Stimulated activated CD4-positive, alpha-beta T cell treated with anti-CD3 and anti-CD28 coated beads, Interleukin-4, amount 100 ng/mL, for 24 hours (primary cell): ENCODE measurements around the gene P4HTM.

Source experiments
- DNase-seq: peaks from one replicate; pipeline ENCODE4 v3.0.0-alpha.2; 2020

P4HTM gene

DNA sequence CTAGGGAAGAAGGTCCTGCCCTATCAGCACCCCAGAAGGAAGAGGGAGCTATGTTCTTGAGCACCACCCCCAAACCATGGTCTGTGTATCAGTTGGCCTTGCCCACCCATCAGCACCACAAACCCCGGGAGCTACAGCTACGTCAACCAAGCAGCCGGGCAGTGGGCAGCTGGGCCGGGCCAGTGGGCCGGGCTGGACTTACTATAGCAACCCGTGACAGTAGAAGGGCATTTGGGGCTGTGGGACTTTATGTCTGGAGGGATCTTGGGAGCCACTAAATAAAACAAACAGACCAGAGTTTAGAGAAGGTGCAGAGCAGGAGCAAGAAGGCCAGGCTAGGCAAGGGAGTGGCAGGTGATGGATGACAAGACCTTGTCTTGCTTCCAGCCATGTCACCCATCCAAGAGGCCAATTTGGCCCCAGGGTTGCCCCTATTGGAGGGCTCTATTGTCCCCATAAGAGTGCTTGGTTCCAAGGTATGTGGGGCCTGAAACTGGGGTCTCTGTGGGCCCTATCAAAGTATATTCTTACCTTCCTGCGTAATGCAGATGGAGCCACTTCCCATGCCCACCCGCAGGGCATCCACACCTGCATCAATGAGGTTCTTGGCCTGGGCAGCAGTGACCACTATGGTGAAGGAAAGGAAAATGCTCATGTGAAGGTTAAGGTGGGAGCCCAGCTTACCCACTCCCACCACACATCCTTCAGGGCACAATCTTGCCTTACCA is 35.9 kb downstream of the P4HTM start:
- no peak for DNase-seq

DNA sequence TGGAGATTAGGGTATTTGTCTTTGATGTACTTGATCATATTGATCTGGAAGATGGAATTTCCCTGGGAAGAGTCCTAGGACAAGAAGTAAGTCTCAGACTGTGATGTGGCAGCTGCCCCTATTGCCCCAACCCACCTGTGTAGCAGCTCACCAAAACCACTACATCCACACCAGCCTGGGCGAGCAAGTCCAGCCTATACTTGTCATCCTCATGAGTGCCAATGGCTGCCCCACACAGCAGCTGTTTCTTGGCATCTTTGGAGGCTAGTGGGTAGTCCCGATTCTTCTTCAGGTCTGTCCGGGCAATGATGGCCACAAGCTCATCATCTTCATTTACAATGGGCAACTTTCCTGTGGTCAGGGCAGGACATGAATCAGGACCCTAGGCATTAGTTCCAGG is 36.5 kb downstream of the P4HTM start:
- DNase-seq: no peak

GRCh38 chr3:49027634-49028033 is 37.6 kb downstream of the P4HTM start:
- DNase-seq: no peak

- DNase-seq: no peak
Measured at GRCh38 chr3:49028298-49028672, 38.2 kb downstream of the P4HTM start.

- peak; percentile 94 for DNase-seq
Measured at GRCh38 chr3:49028673-49029562, 38.9 kb downstream of the P4HTM start, which contains the start of gene IMPDH2. Gene IMPDH2 (minus strand): TSS chr3:49029398. CDS start chr3:49029350, 48 bp downstream.

GRCh38 chr3:49029563-49029884 is 39.5 kb downstream of the P4HTM start:
- no peak for DNase-seq

DNA sequence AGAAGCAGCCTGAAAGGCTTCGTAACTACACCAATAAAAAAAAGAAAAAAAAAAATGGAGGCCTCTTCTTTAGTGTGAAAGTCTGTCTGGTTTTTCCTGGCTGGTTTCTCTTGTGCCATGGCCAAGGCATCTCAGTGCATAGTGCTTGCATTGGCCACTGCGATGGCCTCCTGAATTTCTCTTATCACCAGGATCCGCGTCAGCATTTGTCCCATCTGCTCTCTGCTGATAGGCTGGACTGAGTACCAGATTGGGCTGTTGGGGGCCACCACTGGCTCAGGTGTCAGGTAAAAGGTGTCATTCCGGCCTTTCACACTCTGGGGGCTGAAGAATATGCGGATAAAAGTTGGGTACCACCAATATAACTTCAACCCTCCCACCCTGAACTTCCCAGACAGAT is 40.3 kb downstream of the P4HTM start:
- no peak for DNase-seq

GRCh38 chr3:49032646-49033304 is 42.7 kb downstream of the P4HTM start:
- DNase-seq: no peak

GRCh38 chr3:49034650-49035049 is 44.6 kb downstream of the P4HTM start:
- no peak for DNase-seq

DNA sequence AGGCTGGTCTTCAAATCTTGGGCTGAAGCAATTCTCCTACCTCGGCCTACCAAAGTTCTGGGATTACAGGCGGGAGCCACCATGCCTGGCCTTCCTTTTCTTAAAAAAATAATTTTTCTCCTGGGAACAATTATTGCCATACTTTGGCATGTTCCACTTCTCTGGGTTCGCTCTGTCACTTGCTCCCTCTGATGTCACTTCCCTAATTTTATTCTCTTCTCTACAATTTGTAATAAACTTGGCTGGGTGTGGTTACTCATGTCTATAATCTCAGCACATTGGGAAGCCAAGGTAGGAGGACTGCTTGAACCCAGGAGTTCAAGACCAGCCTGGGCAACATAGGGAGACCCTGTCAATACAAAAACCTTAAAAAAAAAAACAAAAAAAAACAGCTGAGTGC is 45.2 kb downstream of the P4HTM start:
- DNase-seq: no peak

DNA sequence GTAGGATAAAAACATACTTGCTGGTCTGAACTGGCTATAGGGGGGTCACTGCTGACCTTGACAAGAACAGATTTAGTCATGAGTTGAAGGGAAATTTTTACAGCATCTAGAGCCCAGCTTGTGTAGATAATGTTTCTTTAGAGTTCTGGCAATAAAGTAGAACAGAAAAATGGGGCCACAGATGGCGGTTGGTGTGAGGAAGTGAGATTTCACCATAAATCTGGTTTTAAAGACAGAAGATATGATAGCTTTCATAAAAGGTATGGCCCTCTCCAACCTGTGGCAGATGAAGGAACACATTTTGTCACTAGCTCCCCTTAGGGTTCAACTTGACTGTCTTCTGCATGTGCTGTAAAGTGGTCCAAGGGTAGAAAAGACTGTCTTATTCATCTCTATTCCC is 63.5 kb downstream of the P4HTM start:
- no peak for DNase-seq

GRCh38 chr3:49054344-49054862 is 64.4 kb downstream of the P4HTM start:
- DNase-seq: no peak
